IMR-90 (cell line): ENCODE results near the gene EXOG. TPM values are rescaled to one million over a fixed set of nuclear protein-coding genes. Genes with fewer than 3 reads are reported as not detected.

Source experiments
- ATAC-seq: fragments of 200-7000 bp; cut with Tn5 transposase; 2 replicates; pipeline ENCODE4 v1.9.1; 2020; ENCODE audit warnings: low read depth, mild to moderate bottlenecking, moderate library complexity
- BruUV-seq: library from RNA; stranded (reverse); fragments of 400-500 nt; replicated peaks from 2 replicates; lab custom pipeline; 2021; lab: Mats Ljungman, UMichigan
- CTCF ChIA-PET: fragments of 300-600 bp; formaldehyde crosslinking; extraction: SDS; loops from one replicate; lab custom pipeline; 2021; ENCODE audit warnings: antibody characterized with exemption; lab: Yijun Ruan, JAX
- POLR2A ChIA-PET: fragments of 300-600 bp; sonication (Branson Sonifier 250); formaldehyde crosslinking; loops from one replicate; lab custom pipeline; 2022; ENCODE audit warnings: antibody characterized with exemption; ENCODE audit not compliant: unreplicated experiment; lab: Charles Lee
- DNase-seq: peaks from one replicate; pipeline ENCODE4 v3.0.0; 2013
- H2AFZ ChIP-seq: replicated peaks from 2 replicates; pipeline ENCODE3; 2013; ENCODE audit warnings: low read length, mild to moderate bottlenecking; ENCODE audit not compliant: poor library complexity
- H2AK5ac ChIP-seq: 2 replicates; pipeline ENCODE4 v1.6.1; 2013; ENCODE audit warnings: low read depth, low read length, inconsistent platforms
- H2AK9ac ChIP-seq: replicated peaks from 2 replicates; pipeline ENCODE3; 2013; ENCODE audit warnings: mild to moderate bottlenecking, low read depth, low read length, moderate library complexity; ENCODE audit not compliant: poor library complexity
- H2BK120ac ChIP-seq: 2 replicates; pipeline ENCODE4 v1.6.1; 2013; ENCODE audit warnings: low read depth, low read length, inconsistent platforms
- H2BK15ac ChIP-seq: 3 replicates; pipeline ENCODE4 v1.6.1; 2013; ENCODE audit warnings: low read depth, low read length, inconsistent platforms
- H2BK20ac ChIP-seq: 2 replicates; pipeline ENCODE4 v1.6.1; 2013; ENCODE audit warnings: low read depth, mild to moderate bottlenecking, inconsistent platforms, low read length, moderate library complexity
- H2BK5ac ChIP-seq: 2 replicates; pipeline ENCODE4 v1.6.1; 2013; ENCODE audit warnings: mild to moderate bottlenecking, low read depth, low read length, inconsistent platforms; ENCODE audit not compliant: poor library complexity, severe bottlenecking
- H3K14ac ChIP-seq: replicated peaks from 2 replicates; pipeline ENCODE4 v1.6.1; 2013; ENCODE audit warnings: low read depth, low read length, inconsistent platforms
- H3K18ac ChIP-seq: 2 replicates; pipeline ENCODE4 v1.6.1; 2013; ENCODE audit warnings: low read depth, low read length, control low read depth
- H3K23ac ChIP-seq: 2 replicates; pipeline ENCODE4 v1.6.1; 2013; ENCODE audit warnings: low read depth, low read length, inconsistent platforms
- H3K27ac ChIP-seq: 2 replicates; pipeline ENCODE4 v1.5.1; 2013; ENCODE audit warnings: mild to moderate bottlenecking, control low read depth, low read length; ENCODE audit not compliant: insufficient read depth
- H3K27me3 ChIP-seq: 2 replicates; pipeline ENCODE4 v1.6.1; 2013; ENCODE audit warnings: low read length; ENCODE audit not compliant: control insufficient read depth, insufficient read depth
- H3K36me3 ChIP-seq: 2 replicates; pipeline ENCODE4 v1.6.1; 2013; ENCODE audit warnings: low read length, mixed read lengths; ENCODE audit not compliant: control insufficient read depth, insufficient read depth
- H3K4ac ChIP-seq: 2 replicates; pipeline ENCODE4 v1.6.1; 2013; ENCODE audit warnings: low read depth, low read length, inconsistent platforms
- H3K4me1 ChIP-seq: 2 replicates; pipeline ENCODE4 v1.6.1; 2013; ENCODE audit warnings: low read length, mixed read lengths; ENCODE audit not compliant: control insufficient read depth, insufficient read depth
- H3K4me2 ChIP-seq: 2 replicates; pipeline ENCODE4 v1.6.1; 2013; ENCODE audit warnings: low read depth, mild to moderate bottlenecking, control low read depth, low read length, moderate library complexity
- H3K4me3 ChIP-seq: 2 replicates; pipeline ENCODE4 v1.5.1; 2013; ENCODE audit warnings: low read depth, mild to moderate bottlenecking, control low read depth, low read length, moderate library complexity; ENCODE audit not compliant: insufficient read depth
- H3K56ac ChIP-seq: 2 replicates; pipeline ENCODE4 v1.6.1; 2013; ENCODE audit warnings: low read length, inconsistent platforms; ENCODE audit not compliant: insufficient read depth; ENCODE audit errors: extremely low read depth
- H3K79me1 ChIP-seq, 2 experiments: 2 replicates each; pipeline ENCODE4 v1.6.1; 2013; ENCODE audit warnings: low read length in 2 of 2, inconsistent platforms in 1 of 2, low read depth in 1 of 2
- H3K9ac ChIP-seq: 2 replicates; pipeline ENCODE4 v1.6.1; 2013; ENCODE audit warnings: low read depth, low read length, control low read depth
- H3K9me1 ChIP-seq: 2 replicates; pipeline ENCODE4 v1.6.1; 2013; ENCODE audit warnings: low read length, inconsistent platforms; ENCODE audit not compliant: insufficient read depth
- H3K9me3 ChIP-seq: 2 replicates; pipeline ENCODE4 v1.6.1; 2013; ENCODE audit warnings: low read length; ENCODE audit not compliant: control insufficient read depth, insufficient read depth
- H4K20me1 ChIP-seq: 2 replicates; pipeline ENCODE4 v1.6.1; 2013; ENCODE audit warnings: low read length, inconsistent platforms; ENCODE audit not compliant: insufficient read depth
- H4K5ac ChIP-seq: 2 replicates; pipeline ENCODE4 v1.6.1; 2013; ENCODE audit warnings: mild to moderate bottlenecking, low read depth, low read length, control low read depth
- H4K8ac ChIP-seq, 2 experiments: 2 replicates each; pipeline ENCODE4 v1.6.1; 2013; ENCODE audit warnings: low read depth in 2 of 2, low read length in 2 of 2, control low read depth in 1 of 2, inconsistent platforms in 1 of 2
- H4K91ac ChIP-seq: 2 replicates; pipeline ENCODE4 v1.6.1; 2013; ENCODE audit warnings: low read depth, low read length, inconsistent platforms; ENCODE audit not compliant: insufficient read depth
- BHLHE40 ChIP-seq: fragments of 150-350 bp; IDR thresholded peaks from 2 replicates; pipeline ENCODE4 v1.6.1; 2016; ENCODE audit warnings: mild to moderate bottlenecking, low read depth, low read length
- CEBPB ChIP-seq: IDR thresholded peaks from 2 replicates; pipeline ENCODE4 v1.6.1; 2012; ENCODE audit warnings: low read depth, low read length, improper control_type of control experiment
- CHD1 ChIP-seq: IDR thresholded peaks from 2 replicates; pipeline ENCODE4 v1.6.1; 2012; ENCODE audit warnings: low read depth, low read length, improper control_type of control experiment
- FOS ChIP-seq: fragments of 150-350 bp; IDR thresholded peaks from 2 replicates; pipeline ENCODE4 v1.6.1; 2016; ENCODE audit warnings: low read depth, low read length
- MAFK ChIP-seq: IDR thresholded peaks from 2 replicates; pipeline ENCODE4 v1.6.1; 2012; ENCODE audit warnings: low read depth, low read length, improper control_type of control experiment
- MAZ ChIP-seq: IDR thresholded peaks from 2 replicates; pipeline ENCODE4 v1.6.1; 2012; ENCODE audit warnings: low read depth, mild to moderate bottlenecking, low read length, improper control_type of control experiment, moderate library complexity, borderline replicate concordance
- NFE2L2 ChIP-seq: fragments of 150-350 bp; IDR thresholded peaks from 2 replicates; pipeline ENCODE4 v1.6.1; 2016; ENCODE audit warnings: low read depth, mild to moderate bottlenecking, low read length
- POLR2A ChIP-seq: IDR thresholded peaks from 2 replicates; pipeline ENCODE4 v1.6.1; 2012; ENCODE audit warnings: mild to moderate bottlenecking, low read depth, low read length
- RAD21 ChIP-seq: IDR thresholded peaks from 2 replicates; pipeline ENCODE4 v1.6.1; 2012; ENCODE audit warnings: low read length, improper control_type of control experiment
- RCOR1 ChIP-seq: IDR thresholded peaks from 2 replicates; pipeline ENCODE4 v1.6.1; 2012; ENCODE audit warnings: mild to moderate bottlenecking, low read length, improper control_type of control experiment; ENCODE audit not compliant: insufficient replicate concordance
- RFX5 ChIP-seq: IDR thresholded peaks from 2 replicates; pipeline ENCODE4 v1.8.0; 2012; ENCODE audit warnings: low read depth, mild to moderate bottlenecking, low read length, moderate library complexity
- SMC3 ChIP-seq: fragments of 150-350 bp; IDR thresholded peaks from 2 replicates; pipeline ENCODE4 v1.6.1; 2016; ENCODE audit warnings: low read depth, mild to moderate bottlenecking, antibody characterized with exemption, low read length, moderate library complexity
- WGBS, 2 experiments: methylation state at CpG; one replicate each; pipeline versions ENCODE4 v1.1.5 to v1.1.7; 2013; ENCODE audit warnings: missing lambda C conversion rate in 2 of 2; ENCODE audit not compliant: insufficient read length in 1 of 2; ENCODE audit errors: extremely low coverage in 2 of 2; 5-methylcytosine and 5-hydroxymethylcytosine counted together
- dilution Hi-C: fragments of 300-500 bp; cut with HindIII; formaldehyde crosslinking; loops from one replicate; pipeline ENCODE4 v1.14.3; 2018; ENCODE audit warnings: low sequenced_read_pairs; ENCODE audit not compliant: unreplicated experiment
- in situ Hi-C: fragments of 300-500 bp; cut with MboI; formaldehyde crosslinking; loops from 3 replicates; pipeline ENCODE4 v1.14.3; 2019; ENCODE audit warnings: low sequenced_read_pairs, inconsistent platforms, mixed read lengths
- intact Hi-C: fragments of 100-400 bp; cut with micrococcal nuclease; formaldehyde crosslinking; loops from 2 replicates; pipeline ENCODE4 v1.10.0; 2022
- polyA plus RNA-seq, 3 experiments: library from polyadenylated mRNA; depleted of rRNA; stranded (reverse); fragments of >200 nt; gene quantifications; 2 replicates each; pipeline ENCODE4 v1.2.3, GENCODE V29; 2012; ENCODE audit warnings: low replicate concordance in 1 of 3
- total RNA-seq: library from RNA; depleted of rRNA; stranded (reverse); fragments of >200 nt; gene quantifications from 2 replicates; pipeline ENCODE4 v1.2.3, GENCODE V29; 2012
- TF ChIP-seq, protein P1 (sequence below): fragments of 150-350 bp; IDR thresholded peaks from 2 replicates; pipeline ENCODE4 v1.6.1; 2016; ENCODE audit warnings: low read depth, mild to moderate bottlenecking, low read length, moderate library complexity, borderline replicate concordance
- TF ChIP-seq, protein P2 (sequence below): conservative IDR thresholded peaks from 2 replicates; pipeline ENCODE4 v1.5.1; 2012; ENCODE audit warnings: mild to moderate bottlenecking, low read depth, low read length, improper control_type of control experiment
- TF ChIP-seq, protein P3 (sequence below): fragments of 150-350 bp; IDR thresholded peaks from 2 replicates; pipeline ENCODE4 v1.6.1; 2017; ENCODE audit warnings: mild to moderate bottlenecking, antibody characterized with exemption, low read length, low read depth

EXOG gene
- total and polyA plus RNA-seq, 2 of the 4 experiments (the other 2 are of a cell fraction) = 10.2 to 15.0 TPM

DNA sequence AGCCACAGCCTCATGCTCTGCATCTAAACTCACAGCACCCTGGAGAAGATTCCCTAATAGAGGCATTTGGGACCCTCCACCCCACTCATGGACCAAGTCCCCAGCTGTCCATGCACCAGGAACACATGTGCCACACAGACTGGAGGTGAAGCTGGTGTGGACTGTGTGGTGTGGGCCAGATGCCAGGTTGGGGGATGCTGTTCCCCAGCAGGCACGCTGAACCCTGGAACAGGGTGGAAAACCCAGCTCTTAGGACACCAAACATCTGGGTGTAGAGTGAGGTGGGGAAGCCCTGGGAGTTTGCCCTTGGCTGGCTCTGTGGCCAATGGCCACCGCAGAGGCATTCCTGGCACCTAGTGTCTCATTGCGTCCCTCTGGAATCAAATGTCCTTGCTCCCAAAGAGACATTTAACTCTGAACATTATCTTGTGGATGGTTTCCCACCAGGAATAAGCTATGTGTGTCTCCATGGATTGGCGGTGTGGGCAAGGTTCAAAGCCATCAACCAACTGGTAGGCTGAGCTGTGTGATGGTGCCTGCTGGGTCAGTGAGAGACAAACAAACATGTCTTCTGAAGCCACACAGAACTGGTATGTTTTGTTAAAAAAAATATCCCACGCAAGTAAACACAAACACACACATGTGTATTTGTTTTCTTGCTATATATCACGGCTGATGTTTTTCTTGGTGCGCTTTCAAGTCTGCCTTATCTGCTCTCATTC, 65.0 kb downstream of the EXOG start:
- dilution Hi-C loops = no loop called here

More for the DNA sequence above, 65.0 kb downstream of the EXOG start:
- H3K14ac ChIP-seq = no peak overlapping the region
- no peak overlapping the region for H3K4ac ChIP-seq
- H3K56ac ChIP-seq = no peak overlapping the region
- no peak overlapping the region for H2BK20ac ChIP-seq
- ATAC-seq = no peak
- no peak overlapping the region for H3K18ac ChIP-seq
- no peak overlapping the region for H2AK5ac ChIP-seq
- no peak overlapping the region for H4K5ac ChIP-seq
- H2AFZ ChIP-seq = no peak overlapping the region
- no peak overlapping the region for H3K4me2 ChIP-seq
- H4K91ac ChIP-seq = no peak overlapping the region
- TF ChIP-seq CEBPB (no peak), RFX5 (no peak), CHD1 (no peak), NFE2L2 (no peak), POLR2A (no peak), MAFK (no peak), MAZ (no peak), RAD21 (no peak), BHLHE40 (no peak), RCOR1 (no peak), SMC3 (no peak), FOS (no peak)
- TF ChIP-seq, protein P1, sequence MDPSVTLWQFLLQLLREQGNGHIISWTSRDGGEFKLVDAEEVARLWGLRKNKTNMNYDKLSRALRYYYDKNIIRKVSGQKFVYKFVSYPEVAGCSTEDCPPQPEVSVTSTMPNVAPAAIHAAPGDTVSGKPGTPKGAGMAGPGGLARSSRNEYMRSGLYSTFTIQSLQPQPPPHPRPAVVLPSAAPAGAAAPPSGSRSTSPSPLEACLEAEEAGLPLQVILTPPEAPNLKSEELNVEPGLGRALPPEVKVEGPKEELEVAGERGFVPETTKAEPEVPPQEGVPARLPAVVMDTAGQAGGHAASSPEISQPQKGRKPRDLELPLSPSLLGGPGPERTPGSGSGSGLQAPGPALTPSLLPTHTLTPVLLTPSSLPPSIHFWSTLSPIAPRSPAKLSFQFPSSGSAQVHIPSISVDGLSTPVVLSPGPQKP = no peak
- TF ChIP-seq, protein P2, sequence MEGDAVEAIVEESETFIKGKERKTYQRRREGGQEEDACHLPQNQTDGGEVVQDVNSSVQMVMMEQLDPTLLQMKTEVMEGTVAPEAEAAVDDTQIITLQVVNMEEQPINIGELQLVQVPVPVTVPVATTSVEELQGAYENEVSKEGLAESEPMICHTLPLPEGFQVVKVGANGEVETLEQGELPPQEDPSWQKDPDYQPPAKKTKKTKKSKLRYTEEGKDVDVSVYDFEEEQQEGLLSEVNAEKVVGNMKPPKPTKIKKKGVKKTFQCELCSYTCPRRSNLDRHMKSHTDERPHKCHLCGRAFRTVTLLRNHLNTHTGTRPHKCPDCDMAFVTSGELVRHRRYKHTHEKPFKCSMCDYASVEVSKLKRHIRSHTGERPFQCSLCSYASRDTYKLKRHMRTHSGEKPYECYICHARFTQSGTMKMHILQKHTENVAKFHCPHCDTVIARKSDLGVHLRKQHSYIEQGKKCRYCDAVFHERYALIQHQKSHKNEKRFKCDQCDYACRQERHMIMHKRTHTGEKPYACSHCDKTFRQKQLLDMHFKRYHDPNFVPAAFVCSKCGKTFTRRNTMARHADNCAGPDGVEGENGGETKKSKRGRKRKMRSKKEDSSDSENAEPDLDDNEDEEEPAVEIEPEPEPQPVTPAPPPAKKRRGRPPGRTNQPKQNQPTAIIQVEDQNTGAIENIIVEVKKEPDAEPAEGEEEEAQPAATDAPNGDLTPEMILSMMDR = no peak
- TF ChIP-seq, protein P3, sequence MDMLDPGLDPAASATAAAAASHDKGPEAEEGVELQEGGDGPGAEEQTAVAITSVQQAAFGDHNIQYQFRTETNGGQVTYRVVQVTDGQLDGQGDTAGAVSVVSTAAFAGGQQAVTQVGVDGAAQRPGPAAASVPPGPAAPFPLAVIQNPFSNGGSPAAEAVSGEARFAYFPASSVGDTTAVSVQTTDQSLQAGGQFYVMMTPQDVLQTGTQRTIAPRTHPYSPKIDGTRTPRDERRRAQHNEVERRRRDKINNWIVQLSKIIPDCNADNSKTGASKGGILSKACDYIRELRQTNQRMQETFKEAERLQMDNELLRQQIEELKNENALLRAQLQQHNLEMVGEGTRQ = no peak
- H3K4me1 ChIP-seq = no peaks in the 10 kb centered on the region
- CTCF ChIA-PET = no interaction called here
- no peak overlapping the region for H2BK120ac ChIP-seq
- POLR2A ChIA-PET = no interaction called here
- H3K79me1 ChIP-seq = no peaks in the 10 kb centered on the region
- H3K9me3 ChIP-seq = no peaks in the 10 kb centered on the region
- no peaks in the 10 kb centered on the region for H3K27me3 ChIP-seq
- in situ Hi-C loops (no loop called here), intact Hi-C loops (no loop called here)
- H2AK9ac ChIP-seq = no peak overlapping the region
- no peaks in the 10 kb centered on the region for H3K36me3 ChIP-seq
- H3K9ac ChIP-seq = no peak overlapping the region
- H4K8ac ChIP-seq = no peak overlapping the region
- H2BK5ac ChIP-seq = no peak overlapping the region
- H3K27ac ChIP-seq = no peak overlapping the region
- no peak for DNase-seq
- no peak overlapping the region for H3K4me3 ChIP-seq
- no peaks in the 10 kb centered on the region for H4K20me1 ChIP-seq
- H2BK15ac ChIP-seq = no peak overlapping the region
- 72% methylated on average over 2 of the region's 7 CpGs; no CpG with 5 or more reads in 1 of the 2 experiments for WGBS, 2 experiments
- no peak overlapping the region for H3K23ac ChIP-seq
- BruUV-seq = no TSS peak
- H3K9me1 ChIP-seq = no peaks in the 10 kb centered on the region
